AG09319 (cell line): ENCODE results near the gene CCDC187.
"Not testable (repeated sequence)": the region's sequence is repeated elsewhere in the genome, so short reads cannot be mapped to it uniquely, and the experiment has no call there.

Experiments
- DNase-seq: peaks from one replicate; pipeline ENCODE4 v3.0.0-alpha.2; 2010; ENCODE audit warnings: low read depth; ENCODE audit errors: extremely low read depth
- CTCF ChIP-seq: IDR thresholded peaks from 2 replicates; pipeline ENCODE4 v1.5.1; 2011; ENCODE audit warnings: low read depth, mild to moderate bottlenecking, inconsistent platforms, low read length, moderate library complexity

The CCDC187 gene

GRCh38 chr9:136303825-136304416, at the start of gene CCDC187:
TSS of gene CCDC187 (minus strand) at chr9:136304094. CDS start at chr9:136303830, 264 bp downstream.
- no peak for TF ChIP-seq CTCF
- no peak for DNase-seq

GRCh38 chr9:136353088-136353487, 49.2 kb upstream of the CCDC187 start:
- no peak for TF ChIP-seq CTCF
- DNase-seq: no peak

GRCh38 chr9:136352682-136353081, 48.8 kb upstream of the CCDC187 start:
- DNase-seq: no peak
- TF ChIP-seq CTCF: no peak

GRCh38 chr9:136351868-136352267, 48.0 kb upstream of the CCDC187 start:
- DNase-seq: not testable (repeated sequence)

GRCh38 chr9:136351252-136351800, 47.4 kb upstream of the CCDC187 start:
- no peak for TF ChIP-seq CTCF
- DNase-seq: no peak

- TF ChIP-seq CTCF: no peak
- DNase-seq: no peak
Observed at GRCh38 chr9:136349546-136349945, 45.7 kb upstream of the CCDC187 start.

- no peak for DNase-seq
Observed at GRCh38 chr9:136348691-136349090, 44.8 kb upstream of the CCDC187 start.

More at GRCh38 chr9:136348691-136349090, 44.8 kb upstream of the CCDC187 start:
- TF ChIP-seq CTCF: no peak
